Metanephros (tissue), 2 donors: Measurements from ENCODE around the gene AP5Z1. TPM values are rescaled to one million over a fixed set of nuclear protein-coding genes. Genes with fewer than 3 reads are reported as not detected.

Experiments used
- small RNA-seq: library from RNA; depleted of rRNA; stranded (forward); fragments of <200 nt; gene quantifications from one replicate; pipeline ENCODE3, GENCODE V24; 2014; ENCODE audit warnings: low replicate concordance
- total RNA-seq: library from RNA; depleted of rRNA; stranded (reverse); fragments of >200 nt; gene quantifications from one replicate; pipeline ENCODE4 v1.2.3, GENCODE V29; 2014

The AP5Z1 gene, protein sequence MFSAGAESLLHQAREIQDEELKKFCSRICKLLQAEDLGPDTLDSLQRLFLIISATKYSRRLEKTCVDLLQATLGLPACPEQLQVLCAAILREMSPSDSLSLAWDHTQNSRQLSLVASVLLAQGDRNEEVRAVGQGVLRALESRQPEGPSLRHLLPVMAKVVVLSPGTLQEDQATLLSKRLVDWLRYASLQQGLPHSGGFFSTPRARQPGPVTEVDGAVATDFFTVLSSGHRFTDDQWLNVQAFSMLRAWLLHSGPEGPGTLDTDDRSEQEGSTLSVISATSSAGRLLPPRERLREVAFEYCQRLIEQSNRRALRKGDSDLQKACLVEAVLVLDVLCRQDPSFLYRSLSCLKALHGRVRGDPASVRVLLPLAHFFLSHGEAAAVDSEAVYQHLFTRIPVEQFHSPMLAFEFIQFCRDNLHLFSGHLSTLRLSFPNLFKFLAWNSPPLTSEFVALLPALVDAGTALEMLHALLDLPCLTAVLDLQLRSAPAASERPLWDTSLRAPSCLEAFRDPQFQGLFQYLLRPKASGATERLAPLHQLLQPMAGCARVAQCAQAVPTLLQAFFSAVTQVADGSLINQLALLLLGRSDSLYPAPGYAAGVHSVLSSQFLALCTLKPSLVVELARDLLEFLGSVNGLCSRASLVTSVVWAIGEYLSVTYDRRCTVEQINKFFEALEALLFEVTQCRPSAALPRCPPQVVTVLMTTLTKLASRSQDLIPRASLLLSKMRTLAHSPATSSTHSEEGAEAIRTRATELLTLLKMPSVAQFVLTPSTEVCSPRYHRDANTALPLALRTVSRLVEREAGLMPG
- total RNA-seq: 29.9 TPM

DNA sequence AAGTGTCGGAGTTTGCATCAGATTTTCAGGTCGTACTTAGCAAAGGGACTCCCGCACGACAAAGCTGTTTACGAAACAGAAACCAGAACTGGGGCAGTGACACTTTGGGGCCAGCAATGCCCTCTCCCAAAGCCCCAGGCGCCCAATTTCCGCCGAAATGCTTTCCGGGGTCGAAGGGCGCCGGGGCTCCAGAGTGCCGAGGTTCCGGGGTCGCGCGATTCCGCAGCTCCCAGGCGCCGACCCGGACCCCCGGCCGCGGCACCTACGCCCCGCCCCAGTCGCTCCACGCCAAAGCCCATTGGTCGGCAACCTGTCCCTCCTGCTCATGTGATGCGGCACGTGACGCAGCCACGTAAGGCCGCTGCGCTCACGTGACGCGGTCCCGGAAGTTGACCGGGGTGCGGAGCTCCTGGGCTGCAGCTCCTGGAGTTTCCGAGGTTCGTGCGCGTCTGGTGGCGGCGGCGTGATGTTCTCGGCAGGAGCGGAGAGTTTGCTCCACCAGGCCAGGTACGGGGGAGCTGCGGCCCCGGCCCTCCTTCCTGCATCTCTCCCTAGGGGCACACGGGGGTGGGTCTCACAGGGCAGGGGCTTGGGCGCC lies at the start of gene AP5Z1:
TSS of gene AP5Z1 (plus strand) at position 374 of the 598 bp plus-strand sequence. CDS start at position 467, 93 bp downstream.

Small RNAs within 50 kb of the gene (small RNA-seq; reads per million reads assigned to genes)
- gene MIR4656: not detected
- not detected for gene RF00019

Other genes with a start within 250 kb of the AP5Z1 start
- gene FOXK1, start 93.3 kb upstream of the AP5Z1 start, total RNA-seq: 39.4 TPM
- gene PAPOLB, start 86.4 kb downstream of the AP5Z1 start, total RNA-seq: 0.18 TPM
- gene RADIL, start 108.1 kb downstream of the AP5Z1 start, total RNA-seq: 2.5 TPM
- gene MMD2, start 183.6 kb downstream of the AP5Z1 start, total RNA-seq: not detected